GM18505 (cell line): ENCODE data around the gene ADGB.
"Not testable (repeated sequence)": the region's sequence is repeated elsewhere in the genome, so short reads cannot be mapped to it uniquely, and the experiment has no call there.

Experiments used
- ATAC-seq: cut with Tn5 transposase; IDR thresholded peaks from one replicate; pipeline ENCODE4 v1.9.1; 2021; ENCODE audit not compliant: unreplicated experiment
- POLR2A ChIP-seq: IDR thresholded peaks from 4 replicates; pipeline ENCODE4 v1.6.1; 2011; ENCODE audit warnings: borderline replicate concordance; ENCODE audit not compliant: insufficient read depth, insufficient read length; ENCODE audit errors: extremely low read depth

Gene ADGB

GRCh38 chr6:146850238-146850896 lies 251.6 kb downstream of the ADGB start:
- no peak for TF ChIP-seq POLR2A
- no peak for ATAC-seq

DNA sequence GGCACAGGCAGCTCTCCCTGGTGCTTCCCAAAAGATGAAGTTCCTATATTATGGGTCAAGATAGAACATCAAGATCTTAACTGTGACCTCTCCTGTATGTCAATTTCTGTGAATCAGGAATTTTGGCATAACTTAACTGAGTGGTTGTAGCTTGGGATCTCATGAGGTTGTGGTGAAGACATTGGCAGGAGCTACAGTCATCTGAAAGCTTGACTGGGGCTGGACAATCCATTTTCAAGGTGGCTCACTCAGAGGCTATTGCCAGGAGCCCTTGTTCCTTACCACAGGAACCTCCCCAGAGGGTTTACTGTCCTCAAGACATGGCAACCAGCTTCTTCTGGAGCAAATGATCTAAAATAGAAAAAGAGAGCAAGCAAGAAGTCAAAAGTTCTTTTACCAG lies 252.2 kb downstream of the ADGB start:
- no peak for TF ChIP-seq POLR2A
- no peak for ATAC-seq

- ATAC-seq = no peak
- TF ChIP-seq POLR2A = no peak
Measured at GRCh38 chr6:146851837-146852236, 253.1 kb downstream of the ADGB start.

DNA sequence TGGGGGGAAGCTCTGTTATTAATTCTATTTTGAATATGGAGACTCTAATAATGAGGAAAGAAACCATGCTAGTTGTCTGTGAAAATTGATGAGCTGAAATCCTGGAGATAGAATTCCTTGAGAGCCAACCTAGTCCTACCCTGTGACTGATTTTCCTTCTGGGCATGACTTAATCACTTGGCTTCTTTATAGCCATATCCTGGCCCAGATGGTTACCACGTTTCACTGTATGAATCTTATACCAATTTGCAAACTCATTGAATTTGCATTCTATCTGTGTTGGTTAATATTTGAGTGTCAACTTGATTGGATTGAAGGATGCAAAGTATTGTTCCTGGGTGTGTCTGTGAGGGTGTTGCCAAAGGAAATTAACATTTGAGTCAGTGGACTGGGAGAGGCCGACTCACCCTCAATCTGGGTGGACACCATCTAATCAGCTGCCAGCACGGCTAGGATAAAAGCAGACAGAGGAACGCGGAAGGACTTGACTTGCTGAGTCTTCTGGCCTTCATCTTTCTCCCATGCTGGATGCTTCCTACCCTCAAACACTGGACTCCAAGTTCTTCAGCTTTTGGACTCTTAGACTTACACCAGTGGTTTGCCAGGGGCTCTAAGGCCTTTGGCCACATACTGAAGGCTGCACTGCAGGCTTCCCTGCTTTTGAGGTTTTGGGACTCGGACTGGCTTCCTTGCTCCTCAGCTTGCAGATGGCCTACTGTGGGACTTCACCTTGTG lies 255.9 kb downstream of the ADGB start:
- ATAC-seq = not testable (repeated sequence)

- no peak for TF ChIP-seq POLR2A
- ATAC-seq = no peak
Measured at GRCh38 chr6:146855889-146856288, 257.1 kb downstream of the ADGB start.

- TF ChIP-seq POLR2A = no peak
- ATAC-seq = peak; percentile 55
Measured at GRCh38 chr6:146856296-146856695, 257.5 kb downstream of the ADGB start.

DNA sequence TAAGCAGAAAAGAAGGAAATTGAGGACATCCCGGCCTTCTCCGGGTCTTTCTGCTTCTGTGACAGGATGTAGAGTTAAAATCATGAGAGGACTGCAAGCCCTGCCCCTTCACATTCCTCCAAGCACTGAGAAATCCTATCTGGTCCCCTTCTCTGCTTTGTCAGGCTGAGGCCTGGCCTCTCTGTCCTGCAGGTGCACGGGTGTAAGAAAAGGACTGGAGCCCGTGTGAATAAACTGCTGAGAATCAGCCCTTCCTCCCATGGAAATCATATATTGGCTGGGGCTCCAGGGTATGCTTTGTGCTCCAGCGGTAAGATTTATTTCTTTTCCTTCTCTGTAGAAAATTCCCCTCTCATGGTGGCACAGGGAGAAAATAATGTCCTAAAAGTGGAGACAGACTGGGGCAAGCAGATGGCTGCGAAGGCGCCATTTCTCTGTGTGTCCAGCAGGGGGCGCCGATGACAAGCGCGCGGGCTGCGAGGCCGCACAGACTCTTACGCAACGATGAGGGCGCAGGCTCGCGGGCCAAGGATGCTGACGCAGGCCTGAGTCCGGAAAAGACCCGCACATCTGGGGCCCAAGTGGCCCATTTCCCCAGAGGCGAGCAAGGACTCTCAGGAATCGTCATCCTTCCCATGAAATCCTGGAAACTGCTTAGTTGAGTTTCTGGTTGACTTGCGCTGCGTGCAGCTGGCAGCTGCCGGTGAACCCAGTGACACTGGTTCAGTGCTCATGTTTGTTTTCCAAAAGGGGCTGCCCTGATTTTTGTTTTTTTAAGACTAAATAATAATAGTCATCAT lies 258.6 kb downstream of the ADGB start:
- no peak for TF ChIP-seq POLR2A
- peak; percentile 91 for ATAC-seq

- peak; percentile 21 for ATAC-seq
- TF ChIP-seq POLR2A = no peak
Measured at GRCh38 chr6:146857980-146858347, 259.2 kb downstream of the ADGB start.

DNA sequence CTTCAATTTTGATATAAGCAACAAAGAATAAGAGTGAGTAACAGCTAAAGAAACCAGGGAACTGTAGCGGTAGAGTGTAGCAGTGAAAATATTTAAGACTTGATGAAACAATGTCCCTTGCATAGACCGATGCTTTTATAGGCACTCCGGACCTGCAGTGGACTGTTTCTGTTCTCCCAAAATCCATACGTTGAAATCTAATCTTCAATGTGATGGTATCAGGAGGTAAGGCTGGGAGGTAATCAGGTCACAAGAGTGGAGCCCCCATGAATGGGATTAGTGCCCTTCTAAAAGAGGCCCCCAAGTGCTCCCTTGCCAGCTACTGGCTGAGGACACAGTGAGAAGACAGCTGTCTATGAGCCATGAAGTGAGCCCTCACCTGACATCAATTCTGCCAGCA lies 260.4 kb downstream of the ADGB start:
- no peak for TF ChIP-seq POLR2A
- ATAC-seq = no peak

DNA sequence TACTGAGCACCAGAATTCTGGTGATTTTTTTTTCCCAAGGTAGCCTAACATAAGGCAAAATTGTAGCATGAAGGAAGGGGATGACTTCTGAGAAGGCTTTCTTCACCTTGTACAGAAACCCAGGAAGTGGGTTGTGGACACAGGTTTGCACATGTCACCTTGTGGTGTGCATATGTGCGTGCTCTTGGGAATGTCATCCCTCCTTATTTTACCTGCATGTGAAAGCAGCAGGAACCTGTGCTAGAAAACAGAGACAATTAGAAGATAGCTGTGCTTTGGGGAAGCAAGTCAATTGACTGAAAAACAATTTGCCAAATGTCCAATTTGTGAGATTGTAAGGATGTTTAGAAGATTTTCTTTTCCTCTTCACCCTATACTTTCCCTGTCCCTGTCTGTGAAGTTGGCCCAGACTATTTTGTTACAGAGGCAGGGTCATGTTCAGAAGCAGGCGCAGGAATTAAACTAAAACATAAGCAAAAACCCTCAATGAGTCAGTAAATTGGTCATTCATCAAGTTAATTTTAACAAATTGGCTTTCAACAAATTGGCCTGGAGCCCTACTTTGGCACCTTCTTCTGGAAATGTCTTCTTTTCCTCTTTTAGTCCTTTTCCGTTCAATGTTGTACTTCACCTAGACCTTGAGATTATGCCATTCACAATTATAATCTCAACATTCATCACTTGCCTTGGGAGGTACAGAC lies 261.2 kb downstream of the ADGB start:
- ATAC-seq = no peak
- no peak for TF ChIP-seq POLR2A

GRCh38 chr6:146860583-146860982 lies 261.8 kb downstream of the ADGB start:
- no peak for TF ChIP-seq POLR2A
- ATAC-seq = no peak

- no peak for ATAC-seq
- no peak for TF ChIP-seq POLR2A
Measured at GRCh38 chr6:146861029-146861563, 262.3 kb downstream of the ADGB start.

DNA sequence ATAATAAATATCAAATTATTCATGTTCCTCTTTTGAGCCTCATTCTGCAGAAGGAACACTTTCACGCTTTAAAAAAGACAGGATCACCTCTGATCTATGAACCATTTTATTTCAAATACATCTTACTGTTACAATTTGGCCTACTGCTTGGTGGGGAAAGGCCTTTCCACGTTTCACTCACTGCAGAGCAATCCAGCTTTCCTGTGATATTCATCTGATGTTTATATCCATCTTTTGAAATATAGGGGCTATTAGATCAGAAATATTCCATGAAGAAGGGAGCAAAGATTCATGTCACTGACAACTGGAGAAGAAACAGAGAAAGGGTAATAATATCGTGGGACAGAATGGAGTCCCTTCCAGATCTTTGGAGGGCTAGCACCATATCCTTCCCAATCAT lies 262.9 kb downstream of the ADGB start:
- ATAC-seq = no peak
- TF ChIP-seq POLR2A = no peak
